GM12801 (cell line): ENCODE data around the gene COL5A1.

Experiments
- CTCF ChIP-seq: IDR thresholded peaks from one replicate; pipeline ENCODE4 v1.5.1; 2011; ENCODE audit warnings: control low read depth; ENCODE audit not compliant: insufficient read length; ENCODE audit errors: extremely low read depth

COL5A1 gene

GRCh38 chr9:134719331-134719730 is 77.7 kb downstream of the COL5A1 start:
- no peak for TF ChIP-seq CTCF

- TF ChIP-seq CTCF = no peak
Observed at GRCh38 chr9:134720136-134720753, 78.6 kb downstream of the COL5A1 start.

GRCh38 chr9:134720796-134721195 is 79.2 kb downstream of the COL5A1 start:
- TF ChIP-seq CTCF = no peak

GRCh38 chr9:134721344-134721743 is 79.7 kb downstream of the COL5A1 start:
- TF ChIP-seq CTCF = no peak

GRCh38 chr9:134722120-134722701 is 80.6 kb downstream of the COL5A1 start:
- TF ChIP-seq CTCF = no peak

GRCh38 chr9:134723037-134723436 is 81.4 kb downstream of the COL5A1 start:
- TF ChIP-seq CTCF = no peak

- no peak for TF ChIP-seq CTCF
Observed at GRCh38 chr9:134723491-134724190, 82.0 kb downstream of the COL5A1 start.
